T-cell (primary cell): ENCODE data around the gene ZCCHC18. TPM values are rescaled to one million over a fixed set of nuclear protein-coding genes. Genes with fewer than 3 reads are reported as not detected.
"Not testable (repeated sequence)": the region's sequence is repeated elsewhere in the genome, so short reads cannot be mapped to it uniquely, and the experiment has no call there.

Experiments used
- ATAC-seq, 4 experiments: fragments of 200-7000 bp in 3 of 4; fragments of 150-1000 bp in 1 of 4; cut with Tn5 transposase; replicated peaks in 1 of 4; 1 replicate in 3 of 4; 2 replicates in 1 of 4; pipeline ENCODE4 v1.10.0; 2021; ENCODE audit warnings: moderate library complexity in 3 of 4, mild to moderate bottlenecking in 2 of 4, moderate number of reproducible peaks in 1 of 4
- CTCF ChIA-PET, 2 donors: fragments of 300-600 bp; sonication (Branson Sonifier 250); formaldehyde crosslinking; loops; one replicate each; lab custom pipeline; 2022; ENCODE audit warnings: antibody characterized with exemption in 2 of 2; lab: Charles Lee
- POLR2A ChIA-PET, 2 donors: fragments of 300-600 bp; sonication (Branson Sonifier 250); formaldehyde crosslinking; loops; one replicate each; lab custom pipeline; 2022; ENCODE audit warnings: antibody characterized with exemption in 2 of 2; lab: Charles Lee
- DNase-seq, 35 experiments: peaks; one replicate each; pipeline versions ENCODE4 v3.0.0 to v3.0.0-alpha.2; 2013 to 2023
- H3K27ac ChIP-seq: one replicate; pipeline ENCODE4 v1.5.1; 2013; ENCODE audit warnings: low read length
- H3K27me3 ChIP-seq, 2 experiments: replicated peaks in 1 of 2; 1 replicate in 1 of 2; 2 replicates in 1 of 2; pipeline versions ENCODE4 v1.6.1 to v1.7.0; 2013; ENCODE audit warnings: low read length in 1 of 2, mixed read lengths in 1 of 2; ENCODE audit not compliant: control insufficient read depth in 2 of 2, insufficient read depth in 2 of 2; ENCODE audit errors: extremely low read depth in 1 of 2
- H3K36me3 ChIP-seq, 2 donors: 1 replicate in 1 of 2; 2 replicates in 1 of 2; pipeline versions ENCODE4 v1.6.1 to v1.7.0; 2013; ENCODE audit warnings: low read length in 1 of 2; ENCODE audit not compliant: control insufficient read depth in 2 of 2, insufficient read depth in 1 of 2; ENCODE audit errors: extremely low read depth in 1 of 2
- H3K4me1 ChIP-seq, 2 experiments: 1 replicate in 1 of 2; 2 replicates in 1 of 2; pipeline versions ENCODE4 v1.6.1 to v1.7.0; 2013; ENCODE audit warnings: low read length in 2 of 2, mixed read lengths in 1 of 2; ENCODE audit not compliant: insufficient read depth in 2 of 2, control insufficient read depth in 1 of 2; ENCODE audit errors: extremely low read depth in 1 of 2
- H3K4me3 ChIP-seq, 2 donors: 1 replicate in 1 of 2; 2 replicates in 1 of 2; pipeline versions ENCODE4 v1.5.1 to v1.7.0; 2013; ENCODE audit warnings: mild to moderate bottlenecking in 2 of 2, low read length in 1 of 2, moderate library complexity in 1 of 2; ENCODE audit not compliant: control insufficient read depth in 1 of 2; ENCODE audit errors: extremely low read depth in 1 of 2
- H3K9me3 ChIP-seq: 2 replicates; pipeline ENCODE4 v1.7.0; 2013
- H3K27ac Mint-ChIP-seq, 2 donors: one replicate each; pipeline ENCODE4 v1.8.0; 2020 to 2021; ENCODE audit warnings: mild to moderate bottlenecking in 2 of 2, mixed read lengths in 2 of 2
- H3K27me3 Mint-ChIP-seq, 2 donors: one replicate each; pipeline ENCODE4 v1.8.0; 2021 to 2022; ENCODE audit warnings: mixed read lengths in 2 of 2
- H3K36me3 Mint-ChIP-seq: one replicate; pipeline ENCODE4 v1.8.0; 2021; ENCODE audit warnings: mixed read lengths
- H3K4me1 Mint-ChIP-seq, 3 donors: one replicate each; pipeline ENCODE4 v1.8.0; 2020 to 2022; ENCODE audit warnings: mixed read lengths in 3 of 3, mild to moderate bottlenecking in 1 of 3
- H3K4me3 Mint-ChIP-seq, 3 donors: one replicate each; pipeline ENCODE4 v1.8.0; 2020 to 2022; ENCODE audit warnings: mild to moderate bottlenecking in 3 of 3, mixed read lengths in 3 of 3, moderate library complexity in 3 of 3
- H3K9me3 Mint-ChIP-seq, 3 donors: one replicate each; pipeline ENCODE4 v1.8.0; 2020 to 2022; ENCODE audit warnings: mixed read lengths in 3 of 3
- WGBS: methylation state at CpG from one replicate; pipeline ENCODE4 v1.1.5; 2013; ENCODE audit warnings: missing lambda C conversion rate; ENCODE audit not compliant: insufficient coverage; 5-methylcytosine and 5-hydroxymethylcytosine counted together
- total RNA-seq, 35 experiments: library from RNA in 6 of 35; stranded (reverse) in 6 of 35; fragments of 120-200 nt in 1 of 35; gene quantifications; one replicate each; pipeline versions ENCODE4 v1.2.1 to v1.2.4 and lab custom pipeline; 2013 to 2026

Gene ZCCHC18
- total RNA-seq, result 10 to 100 TPM in 3 of 5 donors, 1 to 10 TPM in 2; 2.7 to 18.4 (median 10.3) TPM
- total RNA-seq (2013), result 5.8 TPM
- 0.43 to 28.5 (median 3.7) reads per million in 29 experiments for total RNA-seq (lab: John Stamatoyannopoulos, UW)

GRCh38 chrX:104112326-104112951 is at the start of gene ZCCHC18:
Gene ZCCHC18 (plus strand): TSS chrX:104112523. CDS start chrX:104114112, 1,589 bp downstream.
- peak; percentile 35 to 53 (median 39) for ATAC-seq
- WGBS, result 0% methylated on average over 40 of the region's 67 CpGs
- Mint-ChIP-seq H3K4me3 (peak within 1 kb of the TSS; percentile 81 to 88 (median 86)), H3K36me3 (no peaks in the 10 kb centered on the region), H3K9me3 (no peaks in the 10 kb centered on the region), H3K27me3 (peaks cover 0 to 26% of the 10 kb centered on the region in 2 donors), H3K4me1 (peaks cover 8 to 52% (median 31%) of the 10 kb centered on the region in 3 donors), H3K27ac (peak within 1 kb of the TSS; percentile 71 to 94)
- Histone ChIP-seq H3K27ac (peak within 1 kb of the TSS; percentile 78), H3K27me3 (no peaks in the 10 kb centered on the region), H3K9me3 (no peaks in the 10 kb centered on the region), H3K4me1 (peaks cover 2 to 53% of the 10 kb centered on the region in 2 experiments), H3K36me3 (no peaks in the 10 kb centered on the region), H3K4me3 (peak within 1 kb of the TSS; percentile 75 to 76)
- DNase-seq, result peak in 14 of 35 experiments; percentile 6 to 48 (median 19)
- ChIA-PET CTCF (interaction anchor here (1.0 to 4.4 kb wide), 6 partner anchors 13 to 83 kb away, joined by 3 to 27 read pairs (median 4); partner anchors contain the start of gene SLC25A53 (in 1 of the 2)), POLR2A (interaction anchor here in 1 of 2 donors (0.9 kb wide), 1 partner anchor 45 kb away, joined by 4 read pairs; the partner anchor contains the start of gene SLC25A53)

GRCh38 chrX:104062636-104063035 is 49.7 kb upstream of the ZCCHC18 start:
- POLR2A ChIA-PET, H3K4me1 Mint-ChIP-seq, H3K27me3 Mint-ChIP-seq, H3K4me3 Mint-ChIP-seq, H3K27ac ChIP-seq, H3K36me3 ChIP-seq, ATAC-seq, H3K4me1 ChIP-seq, H3K27me3 ChIP-seq, H3K36me3 Mint-ChIP-seq, H3K27ac Mint-ChIP-seq, H3K9me3 ChIP-seq, H3K9me3 Mint-ChIP-seq, DNase-seq, H3K4me3 ChIP-seq, CTCF ChIA-PET: not testable (repeated sequence)
- no CpG with 5 or more reads among the region's 18 CpGs for WGBS

- CTCF ChIA-PET, H3K4me1 ChIP-seq, H3K27me3 ChIP-seq, H3K27me3 Mint-ChIP-seq, H3K27ac Mint-ChIP-seq, H3K4me1 Mint-ChIP-seq, H3K27ac ChIP-seq, H3K36me3 ChIP-seq, H3K9me3 Mint-ChIP-seq, H3K4me3 Mint-ChIP-seq, H3K4me3 ChIP-seq, H3K36me3 Mint-ChIP-seq, H3K9me3 ChIP-seq, POLR2A ChIA-PET, DNase-seq: not testable (repeated sequence)
- peak; percentile 96 to 99 (median 98) for ATAC-seq
- WGBS, result no CpG with 5 or more reads among the region's 46 CpGs
Measured at GRCh38 chrX:104075778-104076445, 36.4 kb upstream of the ZCCHC18 start, which contains the start of gene TMSB15C. Gene TMSB15C (minus strand): TSS chrX:104076236.

- H3K36me3 ChIP-seq, H3K27me3 Mint-ChIP-seq, ATAC-seq, H3K4me3 Mint-ChIP-seq, H3K4me1 ChIP-seq, POLR2A ChIA-PET, H3K27ac ChIP-seq, DNase-seq, H3K27me3 ChIP-seq, H3K9me3 Mint-ChIP-seq, H3K36me3 Mint-ChIP-seq, H3K4me3 ChIP-seq, CTCF ChIA-PET, H3K4me1 Mint-ChIP-seq, H3K27ac Mint-ChIP-seq, H3K9me3 ChIP-seq: not testable (repeated sequence)
- whole genome bisulfite sequencing, result no CpG with 5 or more reads among the region's 6 CpGs
Measured at GRCh38 chrX:104077854-104078253, 34.5 kb upstream of the ZCCHC18 start.

- no CpG with 5 or more reads among the region's 4 CpGs for WGBS
- CTCF ChIA-PET, result no interaction called here
- Histone ChIP-seq H3K9me3 (no peaks in the 10 kb centered on the region), H3K27ac (no peak overlapping the region), H3K36me3 (no peaks in the 10 kb centered on the region), H3K4me3 (no peak overlapping the region), H3K4me1 (no peaks in the 10 kb centered on the region), H3K27me3 (peaks cover 0 to 18% of the 10 kb centered on the region in 2 experiments)
- no peaks in the 10 kb centered on the region for H3K9me3 Mint-ChIP-seq
- H3K36me3 Mint-ChIP-seq, result no peaks in the 10 kb centered on the region
- ATAC-seq (no peak), DNase-seq (no peak)
- H3K27ac Mint-ChIP-seq, result no peak overlapping the region
- H3K27me3 Mint-ChIP-seq, result peaks cover 9 to 11% of the 10 kb centered on the region in 2 donors
- POLR2A ChIA-PET, result no interaction called here
- H3K4me1 Mint-ChIP-seq, result no peaks in the 10 kb centered on the region
- H3K4me3 Mint-ChIP-seq, result no peak overlapping the region
Measured at GRCh38 chrX:104084063-104084462, 28.3 kb upstream of the ZCCHC18 start.

- H3K27me3 Mint-ChIP-seq, result peaks cover 9 to 11% of the 10 kb centered on the region in 2 donors
- Histone ChIP-seq H3K27ac (no peak overlapping the region), H3K4me3 (no peak overlapping the region), H3K9me3 (no peaks in the 10 kb centered on the region), H3K4me1 (no peaks in the 10 kb centered on the region), H3K27me3 (peaks cover 0 to 18% of the 10 kb centered on the region in 2 experiments), H3K36me3 (no peaks in the 10 kb centered on the region)
- no peak overlapping the region for H3K4me3 Mint-ChIP-seq
- H3K27ac Mint-ChIP-seq, result no peak overlapping the region
- DNase-seq, result no peak
- ChIA-PET POLR2A (no interaction called here), CTCF (no interaction called here)
- H3K4me1 Mint-ChIP-seq, result no peaks in the 10 kb centered on the region
- ATAC-seq, result no peak
- no peaks in the 10 kb centered on the region for H3K9me3 Mint-ChIP-seq
- 80% methylated on average over 1 of the region's 5 CpGs for WGBS
- no peaks in the 10 kb centered on the region for H3K36me3 Mint-ChIP-seq
Measured at GRCh38 chrX:104084534-104085277, 27.6 kb upstream of the ZCCHC18 start.
